Transverse colon (tissue), 4 donors: ENCODE measurements around the gene ZNF423.

Experiments used
- EP300 ChIP-seq: sonication (generic); formaldehyde crosslinking; IDR thresholded peaks from one replicate; pipeline ENCODE4 v1.6.1; 2017; ENCODE audit warnings: antibody characterized with exemption, low read depth
- POLR2A ChIP-seq: fragments of 450-650 bp; IDR thresholded peaks from one replicate; pipeline ENCODE4 v1.6.1; 2016; ENCODE audit warnings: antibody characterized with exemption, mild to moderate bottlenecking, moderate library complexity
- POLR2AphosphoS5 ChIP-seq, 3 donors: sonication (generic); formaldehyde crosslinking; IDR thresholded peaks; one replicate each; pipeline ENCODE4 v1.6.1; 2016; ENCODE audit warnings: antibody characterized with exemption in 3 of 3
- TF ChIP-seq, protein P1 (sequence below), 5 experiments: fragments of 200-600 bp in 3 of 5; fragments of 450-650 bp in 2 of 5; sonication (generic) in 3 of 5; IDR thresholded peaks; 1 replicate in 2 of 5; 2 replicates in 3 of 5; pipeline ENCODE4 v1.5.1; 2016 to 2017; ENCODE audit warnings: antibody characterized with exemption in 5 of 5, inconsistent platforms in 3 of 5, mild to moderate bottlenecking in 2 of 5, moderate library complexity in 1 of 5

DNA sequence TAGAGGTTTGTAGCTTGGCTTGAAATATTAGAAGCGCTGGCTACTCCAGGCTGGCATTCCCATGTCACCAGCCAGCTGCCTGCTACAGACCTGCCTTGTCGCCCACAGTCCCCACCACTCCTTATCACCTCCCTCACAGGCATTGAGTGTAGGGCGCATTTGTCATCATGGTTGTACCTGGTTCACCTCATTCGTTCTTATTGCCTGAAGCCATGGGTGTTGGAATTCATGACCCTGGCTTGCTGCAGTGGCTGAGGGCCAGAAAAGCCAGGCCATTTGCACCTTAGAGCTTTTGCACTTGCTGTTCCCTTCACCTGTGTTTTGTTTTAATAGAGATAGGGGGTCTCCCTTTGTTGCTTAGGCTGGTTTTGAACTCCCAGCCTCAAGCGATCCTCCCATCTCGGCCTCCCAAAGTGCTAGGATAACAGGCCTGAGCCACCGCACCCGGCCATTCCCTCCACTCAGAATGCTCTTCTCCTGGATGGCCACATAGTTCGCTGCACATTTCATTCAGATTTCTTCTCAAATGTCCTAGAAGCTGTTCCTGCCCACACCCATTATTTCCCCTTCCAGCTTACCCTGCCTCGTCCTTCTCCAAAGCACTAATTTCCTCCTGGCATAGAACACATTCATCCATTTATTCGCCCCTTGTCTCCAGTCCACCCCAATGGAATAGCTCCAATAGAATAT lies 384.7 kb downstream of the ZNF423 start:
- no peak for TF ChIP-seq POLR2AphosphoS5 (IDR thresholded peaks at IDR 0.05)
- TF ChIP-seq EP300 = no peak
- TF ChIP-seq, protein P1, sequence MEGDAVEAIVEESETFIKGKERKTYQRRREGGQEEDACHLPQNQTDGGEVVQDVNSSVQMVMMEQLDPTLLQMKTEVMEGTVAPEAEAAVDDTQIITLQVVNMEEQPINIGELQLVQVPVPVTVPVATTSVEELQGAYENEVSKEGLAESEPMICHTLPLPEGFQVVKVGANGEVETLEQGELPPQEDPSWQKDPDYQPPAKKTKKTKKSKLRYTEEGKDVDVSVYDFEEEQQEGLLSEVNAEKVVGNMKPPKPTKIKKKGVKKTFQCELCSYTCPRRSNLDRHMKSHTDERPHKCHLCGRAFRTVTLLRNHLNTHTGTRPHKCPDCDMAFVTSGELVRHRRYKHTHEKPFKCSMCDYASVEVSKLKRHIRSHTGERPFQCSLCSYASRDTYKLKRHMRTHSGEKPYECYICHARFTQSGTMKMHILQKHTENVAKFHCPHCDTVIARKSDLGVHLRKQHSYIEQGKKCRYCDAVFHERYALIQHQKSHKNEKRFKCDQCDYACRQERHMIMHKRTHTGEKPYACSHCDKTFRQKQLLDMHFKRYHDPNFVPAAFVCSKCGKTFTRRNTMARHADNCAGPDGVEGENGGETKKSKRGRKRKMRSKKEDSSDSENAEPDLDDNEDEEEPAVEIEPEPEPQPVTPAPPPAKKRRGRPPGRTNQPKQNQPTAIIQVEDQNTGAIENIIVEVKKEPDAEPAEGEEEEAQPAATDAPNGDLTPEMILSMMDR (IDR thresholded peaks at IDR 0.05) = no peak
- TF ChIP-seq POLR2A = no peak
